ENCODE data around the gene SLC16A7. TPM values are rescaled to one million over a fixed set of nuclear protein-coding genes. Genes with fewer than 3 reads are reported as not detected.

The SLC16A7 gene
- total RNA-seq, 2 experiments from 2014 or later, result 30.7 to 34.1 TPM

DNA sequence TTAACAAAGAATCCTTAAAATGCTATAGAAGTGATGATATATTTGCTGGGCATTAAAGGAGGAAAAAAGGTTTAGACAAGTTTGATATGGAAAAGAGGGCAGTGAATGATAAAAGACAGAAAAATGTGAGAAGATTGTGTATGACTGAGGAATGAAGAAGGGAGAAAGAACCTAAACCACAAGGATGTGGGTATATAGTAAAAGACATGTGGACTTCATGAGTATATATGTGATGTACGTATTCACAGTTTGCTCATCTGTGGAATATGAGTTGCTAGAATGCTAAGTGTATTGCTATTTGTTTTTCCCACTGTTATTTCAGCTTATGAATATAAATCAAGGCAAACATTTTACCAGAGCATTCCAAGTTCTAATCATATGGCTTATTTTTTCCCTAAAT lies 2.1 kb upstream of the SLC16A7 start:
- POLR2A ChIA-PET, result interaction anchor here (1.2 kb wide), 1 partner anchor 91 kb away, joined by 3 read pairs; no protein-coding TSS in a partner anchor
- BruUV-seq (replicated peaks), result no TSS peak
- intact Hi-C loops (cut with micrococcal nuclease; ENCODE audit: unreplicated experiment), result no loop called here

GRCh38 chr12:59594943-59595500 lies 807 bp upstream of the SLC16A7 start:
- H2AFZ ChIP-seq (ENCODE audit: low read length), result peak overlapping the region; percentile 90

More for the DNA sequence above, 2.1 kb upstream of the SLC16A7 start:
- CTCF ChIA-PET (ENCODE audit: unreplicated experiment), result no interaction called here
- Histone ChIP-seq H2AFZ (ENCODE audit: low read length) (no peak overlapping the region; the same call in 1 of the 2 replicates), H3K4me2 (ENCODE audit: low read length) (no peak overlapping the region), H3K36me3 (ENCODE audit: insufficient read depth, low read length) (peaks cover 12% of the 10 kb centered on the region; the same call in 1 of the 2 replicates), H4K20me1 (ENCODE audit: insufficient read depth, low read length) (no peaks in the 10 kb centered on the region; the same call in 1 of the 2 replicates), H3K27ac (ENCODE audit: low read depth, low read length, poor library complexity, severe bottlenecking) (no peak overlapping the region), H3K4me3 (ENCODE audit: low read depth, low read length, poor library complexity, severe bottlenecking) (no peak overlapping the region), H3K4me1 (ENCODE audit: insufficient read depth, low read length, poor library complexity, severe bottlenecking) (peaks cover 23% of the 10 kb centered on the region), H3K9me3 (ENCODE audit: low read length) (no peaks in the 10 kb centered on the region), H3K9me2 (ENCODE audit: insufficient read depth, low read length) (no peaks in the 10 kb centered on the region), H3K79me2 (ENCODE audit: insufficient read depth, low read depth, low read length) (peaks cover 16% of the 10 kb centered on the region; the same call in 1 of the 2 replicates)
- TF ChIP-seq, protein P1, sequence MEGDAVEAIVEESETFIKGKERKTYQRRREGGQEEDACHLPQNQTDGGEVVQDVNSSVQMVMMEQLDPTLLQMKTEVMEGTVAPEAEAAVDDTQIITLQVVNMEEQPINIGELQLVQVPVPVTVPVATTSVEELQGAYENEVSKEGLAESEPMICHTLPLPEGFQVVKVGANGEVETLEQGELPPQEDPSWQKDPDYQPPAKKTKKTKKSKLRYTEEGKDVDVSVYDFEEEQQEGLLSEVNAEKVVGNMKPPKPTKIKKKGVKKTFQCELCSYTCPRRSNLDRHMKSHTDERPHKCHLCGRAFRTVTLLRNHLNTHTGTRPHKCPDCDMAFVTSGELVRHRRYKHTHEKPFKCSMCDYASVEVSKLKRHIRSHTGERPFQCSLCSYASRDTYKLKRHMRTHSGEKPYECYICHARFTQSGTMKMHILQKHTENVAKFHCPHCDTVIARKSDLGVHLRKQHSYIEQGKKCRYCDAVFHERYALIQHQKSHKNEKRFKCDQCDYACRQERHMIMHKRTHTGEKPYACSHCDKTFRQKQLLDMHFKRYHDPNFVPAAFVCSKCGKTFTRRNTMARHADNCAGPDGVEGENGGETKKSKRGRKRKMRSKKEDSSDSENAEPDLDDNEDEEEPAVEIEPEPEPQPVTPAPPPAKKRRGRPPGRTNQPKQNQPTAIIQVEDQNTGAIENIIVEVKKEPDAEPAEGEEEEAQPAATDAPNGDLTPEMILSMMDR (conservative IDR thresholded peaks at IDR 0.05; ENCODE audit: low read length), result no peak
- no peak for TF ChIP-seq EZH2phosphoT487 (IDR thresholded peaks at IDR 0.05; ENCODE audit: borderline replicate concordance, low read depth, low read length)
- no peak for DNase-seq (ENCODE audit: low spot score)

More at GRCh38 chr12:59594943-59595500, 807 bp upstream of the SLC16A7 start:
- Histone ChIP-seq H3K4me3 (ENCODE audit: low read depth, low read length, poor library complexity, severe bottlenecking) (peak overlapping the region; percentile 80), H3K9me2 (ENCODE audit: insufficient read depth, low read length) (no peaks in the 10 kb centered on the region), H4K20me1 (ENCODE audit: insufficient read depth, low read length) (no peaks in the 10 kb centered on the region; the same call in 1 of the 2 replicates), H3K27ac (ENCODE audit: low read depth, low read length, poor library complexity, severe bottlenecking) (peak overlapping the region; percentile 88), H3K36me3 (ENCODE audit: insufficient read depth, low read length) (peaks cover 25% of the 10 kb centered on the region), H3K9me3 (ENCODE audit: low read length) (no peaks in the 10 kb centered on the region), H3K79me2 (ENCODE audit: insufficient read depth, low read depth, low read length) (peaks cover 28% of the 10 kb centered on the region; the same call in 1 of the 2 replicates), H3K4me2 (ENCODE audit: low read length) (peak overlapping the region; percentile 95), H3K4me1 (ENCODE audit: insufficient read depth, low read length, poor library complexity, severe bottlenecking) (peaks cover 23% of the 10 kb centered on the region)
- no peak for TF ChIP-seq EZH2phosphoT487 (IDR thresholded peaks at IDR 0.05; ENCODE audit: borderline replicate concordance, low read depth, low read length)
- TF ChIP-seq, protein P1 (conservative IDR thresholded peaks at IDR 0.05; ENCODE audit: low read length), result no peak
- ChIA-PET POLR2A (interaction anchor here (0.7 to 1.7 kb wide), 5 partner anchors 23 to 486 kb away, joined by 3 to 4 read pairs (median 3); no protein-coding TSS in a partner anchor), CTCF (ENCODE audit: unreplicated experiment) (interaction anchor here (0.6 kb wide), 1 partner anchor 97 kb away, joined by 3 read pairs; no protein-coding TSS in a partner anchor)
- intact Hi-C loops (cut with micrococcal nuclease; ENCODE audit: unreplicated experiment), result loop anchor here (5.0 kb wide), 2 partner anchors 212 to 1932 kb away; no protein-coding TSS in a partner anchor
- TSS peak; percentile 70 for BruUV-seq (replicated peaks)
- DNase-seq (ENCODE audit: low spot score), result peak; percentile 20

All from OCI-LY7 (cell line).